HFF-Myc (cell line): ENCODE measurements around the gene KIF16B.

Source experiments
- DNase-seq: peaks from one replicate; pipeline ENCODE4 v3.0.0-alpha.2; 2011; ENCODE audit warnings: low read depth; ENCODE audit errors: extremely low read depth
- H3K4me3 ChIP-seq: replicated peaks from 2 replicates; pipeline ENCODE4 v1.5.1; 2011; ENCODE audit warnings: low read depth, mild to moderate bottlenecking, control low read depth, low read length
- CTCF ChIP-seq: IDR thresholded peaks from 2 replicates; pipeline ENCODE4 v1.5.1; 2012; ENCODE audit warnings: mild to moderate bottlenecking, low read depth, low read length, control low read depth; ENCODE audit errors: missing control alignments

Gene KIF16B

GRCh38 chr20:16316513-16316912 is 256.7 kb downstream of the KIF16B start:
- no peak overlapping the region for H3K4me3 ChIP-seq
- no peak for TF ChIP-seq CTCF
- DNase-seq, result no peak

GRCh38 chr20:16314748-16315159 is 258.5 kb downstream of the KIF16B start:
- no peak for DNase-seq
- H3K4me3 ChIP-seq, result no peak overlapping the region
- TF ChIP-seq CTCF, result no peak

GRCh38 chr20:16314320-16314719 is 258.9 kb downstream of the KIF16B start:
- DNase-seq, result no peak
- no peak overlapping the region for H3K4me3 ChIP-seq
- TF ChIP-seq CTCF, result no peak

- no peak for DNase-seq
- TF ChIP-seq CTCF, result no peak
- H3K4me3 ChIP-seq, result no peak overlapping the region
These were observed 259.3 kb downstream of the KIF16B start for GRCh38 chr20:16313917-16314316.

GRCh38 chr20:16312998-16313397 is 260.2 kb downstream of the KIF16B start:
- no peak for DNase-seq
- no peak overlapping the region for H3K4me3 ChIP-seq
- no peak for TF ChIP-seq CTCF

- DNase-seq, result peak; percentile 9
- no peak for TF ChIP-seq CTCF
- no peak overlapping the region for H3K4me3 ChIP-seq
These were observed 261.5 kb downstream of the KIF16B start for GRCh38 chr20:16311756-16312155.

- no peak for TF ChIP-seq CTCF
- H3K4me3 ChIP-seq, result no peak overlapping the region
- no peak for DNase-seq
These were observed 264.5 kb downstream of the KIF16B start for GRCh38 chr20:16308754-16309153.
